IMR-90 (cell line): ENCODE data around the gene VEPH1. TPM values are rescaled to one million over a fixed set of nuclear protein-coding genes. Genes with fewer than 3 reads are reported as not detected.
A peak's percentile ranks its signal among the peaks of the same experiment; 100 is the strongest.

Source experiments
- ATAC-seq: fragments of 200-7000 bp; cut with Tn5 transposase; 2 replicates; pipeline ENCODE4 v1.9.1; 2020; ENCODE audit warnings: low read depth, mild to moderate bottlenecking, moderate library complexity
- BruUV-seq: library from RNA; stranded (reverse); fragments of 400-500 nt; replicated peaks from 2 replicates; lab custom pipeline; 2021; lab: Mats Ljungman, UMichigan
- CTCF ChIA-PET: fragments of 300-600 bp; formaldehyde crosslinking; extraction: SDS; loops from one replicate; lab custom pipeline; 2021; ENCODE audit warnings: antibody characterized with exemption; lab: Yijun Ruan, JAX
- POLR2A ChIA-PET: fragments of 300-600 bp; sonication (Branson Sonifier 250); formaldehyde crosslinking; loops from one replicate; lab custom pipeline; 2022; ENCODE audit warnings: antibody characterized with exemption; ENCODE audit not compliant: unreplicated experiment; lab: Charles Lee
- DNase-seq: peaks from one replicate; pipeline ENCODE4 v3.0.0; 2013
- H2AFZ ChIP-seq: replicated peaks from 2 replicates; pipeline ENCODE3; 2013; ENCODE audit warnings: low read length, mild to moderate bottlenecking; ENCODE audit not compliant: poor library complexity
- H2AK5ac ChIP-seq: 2 replicates; pipeline ENCODE4 v1.6.1; 2013; ENCODE audit warnings: low read depth, low read length, inconsistent platforms
- H2AK9ac ChIP-seq: replicated peaks from 2 replicates; pipeline ENCODE3; 2013; ENCODE audit warnings: mild to moderate bottlenecking, low read depth, low read length, moderate library complexity; ENCODE audit not compliant: poor library complexity
- H2BK120ac ChIP-seq: 2 replicates; pipeline ENCODE4 v1.6.1; 2013; ENCODE audit warnings: low read depth, low read length, inconsistent platforms
- H2BK15ac ChIP-seq: 3 replicates; pipeline ENCODE4 v1.6.1; 2013; ENCODE audit warnings: low read depth, low read length, inconsistent platforms
- H2BK20ac ChIP-seq: 2 replicates; pipeline ENCODE4 v1.6.1; 2013; ENCODE audit warnings: low read depth, mild to moderate bottlenecking, inconsistent platforms, low read length, moderate library complexity
- H2BK5ac ChIP-seq: 2 replicates; pipeline ENCODE4 v1.6.1; 2013; ENCODE audit warnings: mild to moderate bottlenecking, low read depth, low read length, inconsistent platforms; ENCODE audit not compliant: poor library complexity, severe bottlenecking
- H3K14ac ChIP-seq: replicated peaks from 2 replicates; pipeline ENCODE4 v1.6.1; 2013; ENCODE audit warnings: low read depth, low read length, inconsistent platforms
- H3K18ac ChIP-seq: 2 replicates; pipeline ENCODE4 v1.6.1; 2013; ENCODE audit warnings: low read depth, low read length, control low read depth
- H3K23ac ChIP-seq: 2 replicates; pipeline ENCODE4 v1.6.1; 2013; ENCODE audit warnings: low read depth, low read length, inconsistent platforms
- H3K27ac ChIP-seq: 2 replicates; pipeline ENCODE4 v1.5.1; 2013; ENCODE audit warnings: mild to moderate bottlenecking, control low read depth, low read length; ENCODE audit not compliant: insufficient read depth
- H3K27me3 ChIP-seq: 2 replicates; pipeline ENCODE4 v1.6.1; 2013; ENCODE audit warnings: low read length; ENCODE audit not compliant: control insufficient read depth, insufficient read depth
- H3K36me3 ChIP-seq: 2 replicates; pipeline ENCODE4 v1.6.1; 2013; ENCODE audit warnings: low read length, mixed read lengths; ENCODE audit not compliant: control insufficient read depth, insufficient read depth
- H3K4ac ChIP-seq: 2 replicates; pipeline ENCODE4 v1.6.1; 2013; ENCODE audit warnings: low read depth, low read length, inconsistent platforms
- H3K4me1 ChIP-seq: 2 replicates; pipeline ENCODE4 v1.6.1; 2013; ENCODE audit warnings: low read length, mixed read lengths; ENCODE audit not compliant: control insufficient read depth, insufficient read depth
- H3K4me2 ChIP-seq: 2 replicates; pipeline ENCODE4 v1.6.1; 2013; ENCODE audit warnings: low read depth, mild to moderate bottlenecking, control low read depth, low read length, moderate library complexity
- H3K4me3 ChIP-seq: 2 replicates; pipeline ENCODE4 v1.5.1; 2013; ENCODE audit warnings: low read depth, mild to moderate bottlenecking, control low read depth, low read length, moderate library complexity; ENCODE audit not compliant: insufficient read depth
- H3K56ac ChIP-seq: 2 replicates; pipeline ENCODE4 v1.6.1; 2013; ENCODE audit warnings: low read length, inconsistent platforms; ENCODE audit not compliant: insufficient read depth; ENCODE audit errors: extremely low read depth
- H3K79me1 ChIP-seq, 2 experiments: 2 replicates each; pipeline ENCODE4 v1.6.1; 2013; ENCODE audit warnings: low read length in 2 of 2, inconsistent platforms in 1 of 2, low read depth in 1 of 2
- H3K9ac ChIP-seq: 2 replicates; pipeline ENCODE4 v1.6.1; 2013; ENCODE audit warnings: low read depth, low read length, control low read depth
- H3K9me1 ChIP-seq: 2 replicates; pipeline ENCODE4 v1.6.1; 2013; ENCODE audit warnings: low read length, inconsistent platforms; ENCODE audit not compliant: insufficient read depth
- H3K9me3 ChIP-seq: 2 replicates; pipeline ENCODE4 v1.6.1; 2013; ENCODE audit warnings: low read length; ENCODE audit not compliant: control insufficient read depth, insufficient read depth
- H4K20me1 ChIP-seq: 2 replicates; pipeline ENCODE4 v1.6.1; 2013; ENCODE audit warnings: low read length, inconsistent platforms; ENCODE audit not compliant: insufficient read depth
- H4K5ac ChIP-seq: 2 replicates; pipeline ENCODE4 v1.6.1; 2013; ENCODE audit warnings: mild to moderate bottlenecking, low read depth, low read length, control low read depth
- H4K8ac ChIP-seq, 2 experiments: 2 replicates each; pipeline ENCODE4 v1.6.1; 2013; ENCODE audit warnings: low read depth in 2 of 2, low read length in 2 of 2, control low read depth in 1 of 2, inconsistent platforms in 1 of 2
- H4K91ac ChIP-seq: 2 replicates; pipeline ENCODE4 v1.6.1; 2013; ENCODE audit warnings: low read depth, low read length, inconsistent platforms; ENCODE audit not compliant: insufficient read depth
- CEBPB ChIP-seq: IDR thresholded peaks from 2 replicates; pipeline ENCODE4 v1.6.1; 2012; ENCODE audit warnings: low read depth, low read length, improper control_type of control experiment
- MAFK ChIP-seq: IDR thresholded peaks from 2 replicates; pipeline ENCODE4 v1.6.1; 2012; ENCODE audit warnings: low read depth, low read length, improper control_type of control experiment
- MAZ ChIP-seq: IDR thresholded peaks from 2 replicates; pipeline ENCODE4 v1.6.1; 2012; ENCODE audit warnings: low read depth, mild to moderate bottlenecking, low read length, improper control_type of control experiment, moderate library complexity, borderline replicate concordance
- NFE2L2 ChIP-seq: fragments of 150-350 bp; IDR thresholded peaks from 2 replicates; pipeline ENCODE4 v1.6.1; 2016; ENCODE audit warnings: low read depth, mild to moderate bottlenecking, low read length
- WGBS, 2 experiments: methylation state at CpG; one replicate each; pipeline versions ENCODE4 v1.1.5 to v1.1.7; 2013; ENCODE audit warnings: missing lambda C conversion rate in 2 of 2; ENCODE audit not compliant: insufficient read length in 1 of 2; ENCODE audit errors: extremely low coverage in 2 of 2; 5-methylcytosine and 5-hydroxymethylcytosine counted together
- dilution Hi-C: fragments of 300-500 bp; cut with HindIII; formaldehyde crosslinking; loops from one replicate; pipeline ENCODE4 v1.14.3; 2018; ENCODE audit warnings: low sequenced_read_pairs; ENCODE audit not compliant: unreplicated experiment
- in situ Hi-C: fragments of 300-500 bp; cut with MboI; formaldehyde crosslinking; loops from 3 replicates; pipeline ENCODE4 v1.14.3; 2019; ENCODE audit warnings: low sequenced_read_pairs, inconsistent platforms, mixed read lengths
- intact Hi-C: fragments of 100-400 bp; cut with micrococcal nuclease; formaldehyde crosslinking; loops from 2 replicates; pipeline ENCODE4 v1.10.0; 2022
- polyA plus RNA-seq, 3 experiments: library from polyadenylated mRNA; depleted of rRNA; stranded (reverse); fragments of >200 nt; gene quantifications; 2 replicates each; pipeline ENCODE4 v1.2.3, GENCODE V29; 2012; ENCODE audit warnings: low replicate concordance in 1 of 3
- total RNA-seq: library from RNA; depleted of rRNA; stranded (reverse); fragments of >200 nt; gene quantifications from 2 replicates; pipeline ENCODE4 v1.2.3, GENCODE V29; 2012

The VEPH1 gene
- total and polyA plus RNA-seq, 2 of the 4 experiments (the other 2 are of a cell fraction): 30.5 to 130 TPM

GRCh38 chr3:157294491-157294890 is 208.7 kb downstream of the VEPH1 start:
- ATAC-seq: peak; percentile 44
- Histone ChIP-seq H2AFZ (no peak overlapping the region), H2AK9ac (no peak overlapping the region)

More at GRCh38 chr3:157294491-157294890, 208.7 kb downstream of the VEPH1 start:
- H3K4me2 ChIP-seq: peak overlapping the region; percentile 73
- ChIA-PET CTCF (interaction anchor here (0.6 to 0.7 kb wide), 3 partner anchors 454 to 603 kb away, joined by 3 to 4 read pairs (median 3); no protein-coding TSS in a partner anchor), POLR2A (no interaction called here)
- H3K56ac ChIP-seq: no peak overlapping the region
- in situ Hi-C loops: no loop called here
- DNase-seq: peak; percentile 45
- H3K27ac ChIP-seq: no peak overlapping the region
- peak overlapping the region; percentile 78; the same call in 1 of the 2 replicates for H3K18ac ChIP-seq
- H2BK120ac ChIP-seq: peak overlapping the region; percentile 41
- H3K27me3 ChIP-seq: no peaks in the 10 kb centered on the region
- no CpG with 5 or more reads among the region's 1 CpG for whole genome bisulfite sequencing, 2 experiments
- peak overlapping the region; percentile 71 for H2BK5ac ChIP-seq
- 0 out of 2 replicates have a peak overlapping the region, but pooled peaks have one; percentile 45 for H3K23ac ChIP-seq
- H3K9me3 ChIP-seq: no peaks in the 10 kb centered on the region
- H2BK15ac ChIP-seq: no peak overlapping the region
- H4K8ac ChIP-seq: peak overlapping the region in 1 of 2 experiments; percentile 40; a peak in 2 of 4 replicates
- H4K91ac ChIP-seq: peak overlapping the region; percentile 63; the same call in 1 of the 2 replicates
- peaks cover 9% of the 10 kb centered on the region for H3K9me1 ChIP-seq
- peaks cover 18% of the 10 kb centered on the region for H3K4me1 ChIP-seq
- H3K4me3 ChIP-seq: no peak overlapping the region
- TF ChIP-seq MAFK (peak; percentile 40; the same call in 1 of the 2 replicates), MAZ (no peak), CEBPB (0 out of 2 replicates have a peak, but pooled peaks have one; percentile 14), NFE2L2 (peak; percentile 81)
- H3K4ac ChIP-seq: 0 out of 2 replicates have a peak overlapping the region, but pooled peaks have one; percentile 25
- peak overlapping the region; percentile 27 for H2BK20ac ChIP-seq
- intact Hi-C loops: no loop called here
- no peaks in the 10 kb centered on the region for H3K79me1 ChIP-seq
- H3K36me3 ChIP-seq: no peaks in the 10 kb centered on the region
- peak overlapping the region; percentile 88; the same call in 1 of the 2 replicates for H4K5ac ChIP-seq
- no peak overlapping the region for H3K9ac ChIP-seq
- dilution Hi-C loops: no loop called here
- BruUV-seq: no TSS peak
- H3K14ac ChIP-seq: peak overlapping the region; percentile 27; the same call in 1 of the 2 replicates
- H4K20me1 ChIP-seq: no peaks in the 10 kb centered on the region
- H2AK5ac ChIP-seq: no peak overlapping the region
